Stimulated activated CD8-positive, alpha-beta memory T cell treated with anti-CD3 and anti-CD28 coated beads, Interleukin-4, amount 100 ng/mL, for 48 hours (primary cell): ENCODE results near the gene RABGAP1L.
"Not testable (repeated sequence)": the region's sequence is repeated elsewhere in the genome, so short reads cannot be mapped to it uniquely, and the experiment has no call there.

ENCODE experiments used
- DNase-seq: peaks from one replicate; pipeline ENCODE4 v3.0.0-alpha.2; 2020

The RABGAP1L gene

DNA sequence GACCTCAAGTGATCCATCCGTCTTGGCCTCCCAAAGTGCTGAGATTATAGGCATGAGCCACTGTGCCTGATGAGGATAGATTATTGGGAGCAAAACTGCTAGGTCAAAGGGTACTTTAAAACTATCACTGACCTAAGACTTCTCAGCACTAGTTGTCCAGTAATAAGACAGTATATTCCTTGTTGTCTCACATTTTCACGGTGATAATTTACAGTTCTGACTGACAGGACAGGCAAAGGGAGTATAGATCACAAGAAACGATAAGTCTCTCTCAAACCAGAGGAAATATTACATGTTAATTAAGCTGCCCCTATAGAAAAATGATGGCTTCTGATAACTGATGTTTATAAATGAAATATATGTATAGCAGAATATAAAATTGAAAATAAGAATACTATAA, 860.2 kb downstream of the RABGAP1L start:
- DNase-seq = no peak

DNA sequence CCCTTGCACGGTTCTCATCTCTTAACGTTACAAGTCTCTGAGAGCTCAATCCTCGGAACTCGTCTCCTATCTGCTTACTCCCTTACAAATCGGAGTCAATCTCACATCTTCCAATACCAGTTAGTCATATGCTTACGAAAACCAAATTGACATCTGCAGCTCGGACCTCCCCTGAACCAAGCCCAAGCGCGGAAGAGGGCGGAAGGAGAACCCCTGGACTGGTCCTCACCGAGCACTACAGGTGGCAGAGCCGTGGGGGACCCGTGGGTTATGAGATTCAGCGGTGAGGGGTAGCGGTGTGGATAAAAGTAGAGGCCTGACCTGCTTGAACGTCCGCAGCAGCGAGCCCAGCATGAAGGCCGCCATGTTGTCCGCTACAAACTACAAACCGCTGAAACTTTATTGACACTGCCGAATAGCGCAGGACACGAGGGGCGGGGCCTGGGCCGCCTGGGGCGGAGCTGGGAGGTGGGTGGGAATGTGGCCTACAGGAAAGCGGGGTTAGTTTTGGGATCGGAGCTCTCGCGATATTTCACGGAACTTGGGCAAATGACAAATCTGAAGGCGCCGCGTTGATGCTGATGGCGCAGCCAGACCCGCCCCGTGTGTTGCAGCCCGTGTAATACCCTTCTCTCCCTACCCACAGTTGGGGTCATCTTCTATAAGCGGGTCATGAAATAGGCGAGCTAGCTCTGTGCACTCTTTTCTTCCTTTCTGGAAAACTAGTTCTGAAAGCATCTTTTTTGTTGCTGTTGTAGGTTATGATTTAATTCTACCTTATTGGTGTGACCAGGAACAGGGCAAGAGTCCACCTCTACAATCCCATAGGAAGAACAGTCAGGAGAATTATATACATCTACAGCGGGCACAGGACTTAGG, 864.0 kb downstream of the RABGAP1L start, which contains the start of gene MRPS14:
MRPS14 (minus strand) TSS at position 383 of the 879 bp plus-strand sequence; CDS start at position 366, 17 bp downstream.
- peak; percentile 99 for DNase-seq

DNA sequence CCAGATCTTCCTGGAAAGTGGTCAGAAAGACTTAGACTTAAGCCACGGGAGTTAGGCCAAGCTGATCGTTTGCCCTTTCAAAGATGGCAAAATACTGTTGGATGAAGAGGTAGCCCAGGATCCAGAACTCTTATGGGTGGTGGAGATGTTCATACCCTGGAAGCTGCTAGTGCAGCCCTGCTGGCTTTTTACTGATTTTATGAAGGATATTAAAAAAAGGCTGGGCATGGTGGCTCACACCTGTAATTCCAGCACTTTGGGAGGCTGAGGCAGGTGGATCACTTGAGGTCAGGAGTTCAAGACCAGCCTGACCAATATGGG, 864.6 kb downstream of the RABGAP1L start:
- not testable (repeated sequence) for DNase-seq

DNA sequence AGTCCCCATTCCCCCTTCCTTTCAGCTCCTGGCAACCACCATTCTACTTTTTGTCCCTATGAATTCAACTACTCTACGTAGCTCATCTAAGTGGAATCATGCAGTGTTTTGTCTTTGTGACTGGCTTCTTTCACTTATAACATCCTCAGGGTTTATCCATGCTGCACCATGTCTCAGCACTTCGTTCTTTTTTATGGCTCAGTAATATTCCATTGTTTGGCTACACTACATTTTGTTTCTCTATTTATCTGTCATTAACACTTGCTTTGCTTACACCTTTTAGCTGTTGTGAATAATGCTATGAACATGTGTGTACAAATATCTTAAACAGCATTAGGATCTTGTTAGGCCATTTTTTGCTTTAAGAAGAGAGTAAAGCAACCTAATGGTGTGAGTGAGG, 865.5 kb downstream of the RABGAP1L start:
- no peak for DNase-seq

DNA sequence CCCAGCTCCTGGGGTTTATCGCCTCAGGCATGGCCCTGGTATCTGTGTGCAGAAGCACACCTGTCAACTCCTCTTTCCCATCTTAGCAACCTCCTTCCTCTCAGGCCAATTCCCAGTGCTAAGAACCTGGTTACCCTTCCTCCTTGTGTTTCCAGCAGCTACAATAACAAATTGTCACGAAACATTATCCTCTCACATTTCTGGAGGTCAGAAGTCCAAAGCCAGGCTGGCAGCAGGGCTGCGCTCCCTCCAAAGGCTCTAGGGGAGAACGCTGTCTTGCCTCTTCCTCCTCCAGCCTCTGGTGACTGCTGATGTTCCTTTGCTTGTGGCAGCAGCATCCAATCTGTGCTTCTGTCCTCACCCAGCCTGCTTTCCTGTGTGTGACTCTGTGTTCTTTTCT, 874.6 kb downstream of the RABGAP1L start:
- DNase-seq = no peak

DNA sequence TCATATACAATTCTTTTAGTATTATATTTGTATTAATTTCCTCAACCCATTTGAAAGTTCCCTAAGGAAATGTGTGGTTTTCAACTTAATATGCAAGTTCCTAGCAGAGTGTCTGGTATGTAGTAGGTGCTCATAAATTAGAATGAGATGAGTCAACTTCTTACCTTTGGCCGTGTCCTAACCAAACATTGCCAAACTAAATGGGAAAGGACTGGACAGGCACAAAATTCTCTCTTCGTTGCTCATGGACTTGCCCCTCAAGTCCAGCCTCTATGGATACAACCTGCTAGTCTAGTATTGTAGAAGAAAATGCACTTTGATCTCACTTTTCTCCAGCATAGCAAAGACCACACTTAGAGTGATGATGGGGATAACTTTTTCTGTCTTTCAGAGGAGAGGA, 875.5 kb downstream of the RABGAP1L start:
- no peak for DNase-seq

DNA sequence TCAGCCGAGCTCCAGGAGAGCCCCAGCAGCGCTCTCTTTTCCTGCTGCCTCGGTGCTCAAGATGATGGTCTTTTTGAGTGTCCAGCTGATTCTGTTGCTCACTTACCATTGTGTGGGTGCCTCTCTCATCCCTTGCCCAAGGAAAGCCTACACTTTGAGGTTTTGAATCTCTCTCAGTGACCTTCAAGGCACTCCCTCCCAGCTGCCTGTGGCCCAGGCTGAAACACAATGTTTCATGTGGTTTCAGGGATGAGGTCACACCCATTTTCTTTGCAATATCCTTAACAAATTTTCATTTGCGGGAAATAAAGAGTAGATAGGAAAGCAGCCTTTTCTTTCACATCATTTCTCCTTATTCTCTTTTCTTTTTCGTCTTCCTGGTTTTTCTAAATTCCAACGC, 876.5 kb downstream of the RABGAP1L start:
- no peak for DNase-seq

DNA sequence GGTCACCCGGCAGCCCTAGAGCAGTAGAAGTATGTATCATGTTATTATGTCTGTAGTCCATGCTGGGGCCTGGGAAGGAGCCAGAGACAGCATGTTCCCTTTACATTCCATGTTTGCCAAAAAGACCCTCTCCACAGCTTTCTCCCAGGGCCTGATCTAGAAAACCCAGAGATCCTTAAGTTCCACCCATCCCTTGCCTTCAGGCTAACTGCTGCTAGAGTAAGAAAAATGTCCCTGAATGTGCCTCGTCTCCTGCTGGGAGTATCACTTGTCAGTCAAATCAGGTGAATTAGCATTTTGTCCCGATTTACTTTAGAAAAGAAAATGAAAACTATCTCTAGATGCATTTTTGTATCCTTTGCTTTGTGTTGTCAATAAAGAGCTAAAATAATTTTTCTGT, 877.2 kb downstream of the RABGAP1L start:
- DNase-seq = no peak

DNA sequence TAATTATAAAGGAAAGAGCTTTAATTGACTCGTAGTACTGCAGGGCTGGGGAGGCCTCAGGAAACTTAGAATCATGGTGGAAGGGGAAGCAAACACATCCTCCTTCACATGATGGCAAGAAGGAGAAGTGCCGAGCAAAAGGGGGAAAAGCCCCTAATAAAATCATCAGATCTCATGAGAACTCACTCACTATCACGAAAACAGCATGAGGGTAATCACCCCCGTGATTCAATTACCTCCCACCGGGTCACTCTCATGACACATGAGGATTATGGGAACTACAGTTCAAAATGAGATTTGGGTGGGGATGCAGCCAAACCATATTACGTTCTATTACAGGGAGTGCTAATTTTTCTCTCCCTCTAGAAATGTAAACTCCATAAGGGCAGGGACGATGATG, 878.1 kb downstream of the RABGAP1L start:
- no peak for DNase-seq

DNA sequence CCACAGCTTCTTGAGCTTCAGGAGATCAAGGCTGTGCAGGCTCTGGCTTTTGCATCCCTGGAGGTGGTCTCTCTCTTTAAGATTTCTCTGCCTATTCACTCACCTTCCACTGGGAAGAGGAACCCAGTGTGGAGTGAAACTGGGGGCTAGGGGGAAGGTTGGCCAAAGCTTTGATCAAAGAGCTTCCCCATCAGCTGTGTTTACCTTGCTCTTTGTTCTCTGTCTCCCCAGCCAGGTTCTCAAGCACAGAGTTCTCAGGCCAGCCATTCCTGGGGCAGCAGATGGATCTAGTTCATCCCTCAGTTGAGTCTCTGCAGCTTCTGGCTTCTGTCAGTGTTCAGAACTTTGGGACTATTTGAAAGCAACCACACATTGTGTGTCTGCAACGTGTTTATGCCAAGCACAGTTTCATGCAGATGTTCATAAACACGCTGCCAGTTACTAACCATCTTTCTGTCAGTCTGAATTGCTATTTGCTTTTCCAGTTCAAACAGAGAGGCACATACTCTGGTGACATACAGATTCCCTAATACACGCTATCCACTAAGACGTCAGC, 881.1 kb downstream of the RABGAP1L start:
- no peak for DNase-seq

DNA sequence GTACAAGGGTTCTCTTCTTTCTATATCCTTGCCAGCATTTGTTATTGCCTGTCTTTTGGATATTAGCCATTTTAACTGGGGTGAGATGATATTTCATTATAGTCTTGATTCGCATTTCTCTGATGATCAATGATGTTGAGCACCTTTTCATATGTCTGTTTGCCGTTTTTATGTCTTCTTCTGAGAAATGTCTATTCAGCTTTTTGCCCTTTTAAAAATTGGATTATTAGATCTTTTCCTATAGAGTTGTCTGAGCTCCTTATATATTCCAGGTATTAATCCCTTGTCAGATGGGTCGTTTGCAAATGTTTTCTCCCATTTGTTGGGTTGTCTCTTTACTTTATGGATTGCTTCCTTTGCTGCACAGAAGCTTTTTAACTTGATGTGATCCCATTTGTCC, 883.3 kb downstream of the RABGAP1L start:
- DNase-seq = no peak

DNA sequence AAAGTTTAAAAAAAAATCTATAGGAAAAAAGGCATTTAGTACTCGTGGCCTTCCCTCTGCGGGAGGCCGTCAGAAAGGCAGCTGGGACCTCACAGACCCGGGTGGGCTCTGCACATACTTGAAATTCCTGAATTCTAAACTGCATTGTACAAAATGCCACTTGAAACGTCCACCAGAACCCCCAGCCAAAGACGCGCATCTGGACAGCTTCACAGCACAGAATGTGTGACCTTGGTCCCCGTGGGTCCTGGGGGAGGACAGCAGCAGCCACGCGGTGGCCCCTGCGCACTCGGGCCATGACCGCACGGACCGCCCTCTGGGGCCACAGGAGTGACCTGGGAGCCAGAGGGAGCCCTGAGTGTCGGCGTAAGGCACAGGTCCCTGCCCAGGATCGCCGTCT, 884.5 kb downstream of the RABGAP1L start:
- no peak for DNase-seq

DNA sequence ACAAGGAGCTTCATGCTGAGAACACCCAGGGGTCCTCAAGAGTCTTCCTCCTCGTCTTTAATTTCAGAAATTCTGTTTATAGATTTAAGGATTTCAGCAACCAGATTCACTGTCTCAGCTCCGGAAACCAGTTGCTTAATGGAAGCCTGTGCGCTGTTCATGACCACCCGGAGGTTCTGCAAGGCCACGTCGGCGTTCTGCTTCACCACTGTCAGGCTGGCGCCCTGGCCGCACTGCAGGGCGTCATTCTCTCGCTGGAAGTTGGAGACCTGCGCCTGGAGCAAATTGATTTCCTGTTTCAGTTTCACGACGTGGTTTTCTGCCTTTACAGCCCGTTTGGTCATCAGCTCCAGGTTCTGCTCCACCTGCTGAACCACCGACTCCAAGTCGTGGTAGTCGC, 885.3 kb downstream of the RABGAP1L start:
- not testable (repeated sequence) for DNase-seq
